ENCODE measurements around the gene CABP2. TPM values are rescaled to one million over a fixed set of nuclear protein-coding genes. Genes with fewer than 3 reads are reported as not detected.

CABP2 gene
- total RNA-seq, 1 experiment from 2014 or later, result not detected

- CTCF ChIA-PET, result no interaction called here
- H2AFZ ChIP-seq, result no peak overlapping the region
- BruUV-seq (replicated peaks), result no TSS peak
Measured at GRCh38 chr11:67470337-67471002, 52.8 kb downstream of the CABP2 start.

GRCh38 chr11:67469508-67469811, 53.8 kb downstream of the CABP2 start:
- no peak for DNase-seq
- H3K27me3 ChIP-seq (ENCODE audit: insufficient read depth, low read depth), result no peaks in the 10 kb centered on the region
- H3K4me1 ChIP-seq (replicated peaks; ENCODE audit: insufficient read depth), result peaks cover 29% of the 10 kb centered on the region
- intact Hi-C loops (cut with micrococcal nuclease; ENCODE audit: unreplicated experiment), result loop anchor here (1.0 to 5.0 kb wide), 7 partner anchors 13 to 117 kb away; partner anchors contain the start of genes CORO1B, GSTP1, POLD4 and PPP1CA
- H4K20me1 ChIP-seq (ENCODE audit: insufficient read depth), result no peaks in the 10 kb centered on the region
- BruUV-seq (replicated peaks), result no TSS peak
- ChIA-PET POLR2A (ENCODE audit: unreplicated experiment) (no interaction called here), CTCF (no interaction called here)
- peak overlapping the region; percentile 92 for H3K4me3 ChIP-seq
- peaks cover 26% of the 10 kb centered on the region for H3F3A ChIP-seq (ENCODE audit: insufficient read depth, low read depth)
- no peaks in the 10 kb centered on the region for H3K36me3 ChIP-seq (ENCODE audit: low read depth)
- no peaks in the 10 kb centered on the region for H3K9me3 ChIP-seq (ENCODE audit: insufficient read depth, low read depth)
- peak overlapping the region; percentile 85 for H3K4me2 ChIP-seq
- H3K79me2 ChIP-seq (ENCODE audit: low read depth), result peaks cover 41% of the 10 kb centered on the region
- peak overlapping the region; percentile 94 for H2AFZ ChIP-seq
- H3K27ac ChIP-seq, result no peak overlapping the region
- no peak for TF ChIP-seq EZH2 (IDR thresholded peaks at IDR 0.05; ENCODE audit: low read depth)
- TF ChIP-seq CTCF (conservative IDR thresholded peaks at IDR 0.05), result peak; percentile 21; the same call in 1 of the 2 replicates
- no peaks in the 10 kb centered on the region for H3K9me2 ChIP-seq (ENCODE audit: insufficient read depth)

More at GRCh38 chr11:67470337-67471002, 52.8 kb downstream of the CABP2 start:
- POLR2A ChIA-PET (ENCODE audit: unreplicated experiment), result interaction anchor here (0.6 kb wide), 1 partner anchor 46 kb away, joined by 3 read pairs; no protein-coding TSS in a partner anchor
- Histone ChIP-seq H3K79me2 (ENCODE audit: low read depth) (peaks cover 33% of the 10 kb centered on the region), H3K4me3 (no peak overlapping the region), H3K27me3 (ENCODE audit: insufficient read depth, low read depth) (no peaks in the 10 kb centered on the region), H3K36me3 (ENCODE audit: low read depth) (no peaks in the 10 kb centered on the region), H3K9me2 (ENCODE audit: insufficient read depth) (no peaks in the 10 kb centered on the region), H3K4me1 (replicated peaks; ENCODE audit: insufficient read depth) (peaks cover 24% of the 10 kb centered on the region), H3K4me2 (no peak overlapping the region), H4K20me1 (ENCODE audit: insufficient read depth) (no peaks in the 10 kb centered on the region), H3K9me3 (ENCODE audit: insufficient read depth, low read depth) (no peaks in the 10 kb centered on the region), H3F3A (ENCODE audit: insufficient read depth, low read depth) (peaks cover 21% of the 10 kb centered on the region), H3K27ac (no peak overlapping the region)
- TF ChIP-seq CTCF (conservative IDR thresholded peaks at IDR 0.05), result no peak
- no peak for TF ChIP-seq EZH2 (IDR thresholded peaks at IDR 0.05; ENCODE audit: low read depth)
- intact Hi-C loops (cut with micrococcal nuclease; ENCODE audit: unreplicated experiment), result no loop called here
- no peak for DNase-seq

Small RNAs within 50 kb of the gene (microRNA-seq; reads per million reads assigned to microRNA genes)
- gene MIR6752 (ENCODE audit: borderline number of aligned reads, borderline replicate concordance), result not detected

Other genes with a start within 250 kb of the CABP2 start
- 79.6 and 93.2 TPM in 2 replicates for gene ANKRD13D, start 234.1 kb downstream of the CABP2 start, total RNA-seq (2021)
- 97.8 and 124 TPM in 2 replicates for gene SSH3, start 219.9 kb downstream of the CABP2 start, total RNA-seq (2021)
- 67.1 and 83.7 TPM in 2 replicates for gene POLD4, start 169.9 kb downstream of the CABP2 start, total RNA-seq (2021)
- gene CLCF1, start 149.8 kb downstream of the CABP2 start, total RNA-seq (2021), result 15.9 and 17.0 TPM in 2 replicates
- 62.8 and 79.8 TPM in 2 replicates for gene RAD9A, start 131.5 kb downstream of the CABP2 start, total RNA-seq (2021)
- 306 and 351 TPM in 2 replicates for gene PPP1CA, start 121.6 kb downstream of the CABP2 start, total RNA-seq (2021)
- gene TBC1D10C, start 119.4 kb downstream of the CABP2 start, total RNA-seq (2021), result 0.58 TPM in 1 of 2 replicates, not detected in the other
- 0.15 and 0.35 TPM in 2 replicates for gene CARNS1, start 107.8 kb downstream of the CABP2 start, total RNA-seq (2021)
- 52.0 and 54.0 TPM in 2 replicates for gene RPS6KB2, start 95.0 kb downstream of the CABP2 start, total RNA-seq (2021)
- 1.2 and 1.3 TPM in 2 replicates for gene PTPRCAP, start 85.8 kb downstream of the CABP2 start, total RNA-seq (2021)
- 129 and 161 TPM in 2 replicates for gene CORO1B, start 80.0 kb downstream of the CABP2 start, total RNA-seq (2021)
- not detected in 2 replicates for gene GPR152, start 70.7 kb downstream of the CABP2 start, total RNA-seq (2021)
- 2.0 and 2.5 TPM in 2 replicates for gene CABP4, start 68.1 kb downstream of the CABP2 start, total RNA-seq (2021)
- gene TMEM134, start 54.2 kb downstream of the CABP2 start, total RNA-seq (2021), result 85.7 and 125 TPM in 2 replicates
- gene AIP, start 40.4 kb downstream of the CABP2 start, total RNA-seq (2021), result 95.3 and 125 TPM in 2 replicates
- gene PITPNM1, start 18.1 kb downstream of the CABP2 start, total RNA-seq (2021), result 84.0 and 116 TPM in 2 replicates
- gene CDK2AP2, start 15.3 kb downstream of the CABP2 start, total RNA-seq (2021), result 80.0 and 89.3 TPM in 2 replicates
- 2,063 and 2,645 TPM in 2 replicates for gene GSTP1, start 60.4 kb upstream of the CABP2 start, total RNA-seq (2021)
- 321 and 463 TPM in 2 replicates for gene NDUFV1, start 83.5 kb upstream of the CABP2 start, total RNA-seq (2021)
- gene NUDT8, start 106.5 kb upstream of the CABP2 start, total RNA-seq (2021), result 25.5 and 33.3 TPM in 2 replicates
- gene TBX10, start 116.3 kb upstream of the CABP2 start, total RNA-seq (2021), result not detected in 2 replicates
- gene ACY3, start 127.3 kb upstream of the CABP2 start, total RNA-seq (2021), result 0.81 TPM in 1 of 2 replicates, not detected in the other
- gene ALDH3B2, start 151.2 kb upstream of the CABP2 start, total RNA-seq (2021), result 4.8 and 9.8 TPM in 2 replicates

Data from PC-9 (cell line).